Skeletal muscle tissue (tissue), 4 donors: ENCODE results near the gene EHMT1. TPM values are rescaled to one million over a fixed set of nuclear protein-coding genes. Genes with fewer than 3 reads are reported as not detected.

Experiments used
- H3K27ac ChIP-seq: one replicate; pipeline ENCODE4 v1.7.0; 2013; ENCODE audit warnings: mild to moderate bottlenecking, low read depth, low read length, inconsistent platforms
- H3K27me3 ChIP-seq, 3 donors: one replicate each; pipeline ENCODE4 v1.7.0; 2013; ENCODE audit warnings: low read length in 3 of 3; ENCODE audit not compliant: control insufficient read depth in 3 of 3, insufficient read depth in 3 of 3
- H3K36me3 ChIP-seq, 3 donors: one replicate each; pipeline ENCODE4 v1.7.0; 2013; ENCODE audit warnings: low read length in 3 of 3; ENCODE audit not compliant: control insufficient read depth in 3 of 3, insufficient read depth in 3 of 3
- H3K4me1 ChIP-seq, 3 donors: one replicate each; pipeline ENCODE4 v1.7.0; 2013; ENCODE audit warnings: low read length in 3 of 3, mild to moderate bottlenecking in 3 of 3; ENCODE audit not compliant: control insufficient read depth in 3 of 3, insufficient read depth in 3 of 3
- H3K4me3 ChIP-seq, 3 donors: one replicate each; pipeline ENCODE4 v1.7.0; 2013; ENCODE audit warnings: low read length in 3 of 3
- H3K9ac ChIP-seq, 3 donors: one replicate each; pipeline ENCODE4 v1.7.0; 2013; ENCODE audit warnings: low read length in 3 of 3, mild to moderate bottlenecking in 3 of 3, moderate library complexity in 2 of 3, low read depth in 1 of 3
- H3K9me3 ChIP-seq, 3 donors: one replicate each; pipeline ENCODE4 v1.7.0; 2013; ENCODE audit warnings: low read length in 3 of 3; ENCODE audit not compliant: control insufficient read depth in 3 of 3
- total RNA-seq: library from RNA; depleted of rRNA; stranded (reverse); fragments of >200 nt; gene quantifications from one replicate; pipeline ENCODE4 v1.2.3, GENCODE V29; 2014
- donor health status: Osteomylitis.

EHMT1 gene
- total RNA-seq, 1 donor from 2014 or later: 43.3 TPM

DNA sequence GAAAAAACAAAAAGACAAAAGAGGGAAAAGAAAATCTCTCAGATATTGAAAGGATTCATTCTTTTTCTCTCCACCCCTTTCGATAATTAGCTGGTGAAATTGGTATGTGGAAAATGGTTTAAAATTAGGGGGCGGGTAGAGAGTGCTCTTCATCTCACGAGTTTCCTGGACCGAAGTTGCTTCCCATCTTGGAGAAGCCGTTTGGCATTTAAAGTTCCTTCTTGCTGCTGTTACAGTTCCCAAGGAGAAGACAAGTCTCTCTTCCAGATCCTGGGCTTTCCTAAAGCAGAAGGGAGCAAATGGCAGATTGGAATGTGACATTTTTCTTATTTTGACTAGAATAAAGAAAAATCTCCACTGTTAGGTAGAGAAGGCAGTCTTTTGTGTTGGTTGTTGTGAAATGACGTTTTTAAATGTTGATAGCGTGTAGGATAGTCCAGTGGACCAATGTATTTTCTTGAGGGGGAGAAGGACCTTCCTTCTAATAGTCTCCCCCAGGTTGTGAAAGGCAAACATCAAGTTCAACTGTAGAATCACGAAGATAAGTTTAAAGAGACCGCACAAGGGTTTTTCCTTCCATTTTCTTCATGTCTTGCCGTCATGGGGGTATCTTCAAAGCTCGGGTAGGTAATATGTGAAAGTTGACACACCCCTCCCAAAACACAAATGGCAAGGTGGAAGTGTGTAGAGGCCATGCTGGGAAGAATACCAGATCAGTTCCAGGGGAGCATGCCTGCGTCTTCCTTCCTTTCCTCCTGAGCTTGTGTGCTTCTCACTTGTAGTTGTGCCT lies 77.5 kb downstream of the EHMT1 start:
- Histone ChIP-seq H3K9ac (no peak overlapping the region), H3K4me3 (no peak overlapping the region), H3K36me3 (no peaks in the 10 kb centered on the region), H3K27me3 (no peaks in the 10 kb centered on the region), H3K9me3 (no peaks in the 10 kb centered on the region), H3K4me1 (peaks cover 15 to 25% (median 15%) of the 10 kb centered on the region in 3 donors), H3K27ac (no peak overlapping the region)

DNA sequence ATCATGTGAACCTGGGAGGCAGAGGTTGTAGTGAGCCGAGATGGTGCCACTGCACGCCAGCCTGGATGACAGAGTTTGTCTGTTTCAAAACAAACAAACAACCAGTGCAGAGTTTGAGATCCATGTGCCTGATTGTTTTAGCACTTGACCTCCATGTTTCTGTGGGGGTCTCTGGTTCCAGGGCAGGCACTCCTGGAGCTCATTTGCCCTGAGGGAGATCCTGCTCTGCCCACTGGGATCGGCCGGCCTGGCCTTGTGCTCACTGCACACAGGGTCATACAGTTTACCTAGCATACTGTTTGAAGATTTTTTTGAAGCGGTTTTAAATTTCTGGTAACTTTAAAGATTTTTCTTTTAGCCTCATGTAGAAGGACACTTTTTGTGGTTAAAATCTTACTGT lies 78.4 kb downstream of the EHMT1 start:
- Histone ChIP-seq H3K9me3 (no peaks in the 10 kb centered on the region), H3K27ac (no peak overlapping the region), H3K4me1 (peaks cover 12 to 20% (median 12%) of the 10 kb centered on the region in 3 donors), H3K9ac (no peak overlapping the region), H3K36me3 (no peaks in the 10 kb centered on the region), H3K27me3 (no peaks in the 10 kb centered on the region), H3K4me3 (no peak overlapping the region)

DNA sequence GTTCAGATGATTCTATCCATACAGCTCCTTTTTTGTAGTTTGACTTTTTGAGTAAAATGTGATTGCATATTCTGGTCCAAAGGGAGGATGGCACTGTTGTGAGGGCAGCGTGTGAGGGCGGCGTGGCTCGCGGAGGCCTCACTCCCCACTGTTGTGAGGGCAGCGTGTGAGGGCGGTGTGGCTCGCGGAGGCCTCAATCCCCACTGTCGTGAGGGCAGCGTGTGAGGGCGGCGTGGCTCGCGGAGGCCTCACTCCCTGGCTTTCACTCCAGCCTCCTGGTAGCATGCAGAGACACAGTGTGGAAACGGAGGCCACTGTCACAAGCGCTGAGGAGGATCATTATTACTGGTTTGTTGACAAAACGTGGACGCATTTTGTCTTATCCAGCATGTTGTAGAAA lies 79.0 kb downstream of the EHMT1 start:
- no peak overlapping the region for H3K9ac ChIP-seq
- H3K4me3 ChIP-seq: no peak overlapping the region
- H3K27me3 ChIP-seq: no peaks in the 10 kb centered on the region
- H3K9me3 ChIP-seq: peaks cover 0 to 3% (median 0%) of the 10 kb centered on the region in 3 donors
- H3K36me3 ChIP-seq: no peaks in the 10 kb centered on the region
- H3K4me1 ChIP-seq: peaks cover 12 to 17% (median 12%) of the 10 kb centered on the region in 3 donors
- no peak overlapping the region for H3K27ac ChIP-seq

DNA sequence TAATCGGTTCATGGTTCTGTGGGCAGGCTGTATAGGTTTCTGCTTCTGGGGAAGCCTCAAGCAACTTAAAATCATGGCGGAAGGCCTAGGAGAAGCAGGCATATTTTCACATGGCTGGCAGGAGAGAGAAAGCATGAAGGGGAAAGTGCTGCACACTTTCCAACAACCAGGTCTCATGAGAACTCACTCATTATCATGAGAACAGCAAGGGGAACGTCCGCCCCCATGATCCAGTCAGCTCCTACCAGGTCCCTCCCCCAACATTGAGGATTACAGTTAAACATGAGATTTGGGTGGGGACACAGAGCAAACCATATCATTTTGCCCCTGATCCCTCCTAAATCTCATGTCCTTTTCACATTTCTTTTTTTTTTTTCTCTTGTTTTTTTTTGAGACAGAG lies 82.1 kb downstream of the EHMT1 start:
- no peak overlapping the region for H3K27ac ChIP-seq
- peaks cover 0 to 5% (median 2%) of the 10 kb centered on the region in 3 donors for H3K4me1 ChIP-seq
- no peaks in the 10 kb centered on the region for H3K27me3 ChIP-seq
- H3K9me3 ChIP-seq: peaks cover 0 to 3% (median 0%) of the 10 kb centered on the region in 3 donors
- peaks cover 0 to 2% (median 0%) of the 10 kb centered on the region in 3 donors for H3K36me3 ChIP-seq
- H3K4me3 ChIP-seq: no peak overlapping the region
- H3K9ac ChIP-seq: no peak overlapping the region

GRCh38 chr9:137702615-137703379 lies 84.0 kb downstream of the EHMT1 start:
- H3K36me3 ChIP-seq: peaks cover 0 to 2% (median 0%) of the 10 kb centered on the region in 3 donors
- H3K9me3 ChIP-seq: peaks cover 0 to 3% (median 0%) of the 10 kb centered on the region in 3 donors
- H3K4me3 ChIP-seq: no peak overlapping the region
- no peak overlapping the region for H3K9ac ChIP-seq
- no peak overlapping the region for H3K27ac ChIP-seq
- H3K4me1 ChIP-seq: peaks cover 0 to 5% (median 4%) of the 10 kb centered on the region in 3 donors
- no peaks in the 10 kb centered on the region for H3K27me3 ChIP-seq

GRCh38 chr9:137703842-137704508 lies 85.2 kb downstream of the EHMT1 start:
- H3K4me1 ChIP-seq: peaks cover 5 to 10% (median 5%) of the 10 kb centered on the region in 3 donors
- H3K9ac ChIP-seq: no peak overlapping the region
- no peaks in the 10 kb centered on the region for H3K27me3 ChIP-seq
- H3K27ac ChIP-seq: no peak overlapping the region
- H3K9me3 ChIP-seq: peaks cover 0 to 3% (median 0%) of the 10 kb centered on the region in 3 donors
- peaks cover 0 to 2% (median 0%) of the 10 kb centered on the region in 3 donors for H3K36me3 ChIP-seq
- no peak overlapping the region for H3K4me3 ChIP-seq

DNA sequence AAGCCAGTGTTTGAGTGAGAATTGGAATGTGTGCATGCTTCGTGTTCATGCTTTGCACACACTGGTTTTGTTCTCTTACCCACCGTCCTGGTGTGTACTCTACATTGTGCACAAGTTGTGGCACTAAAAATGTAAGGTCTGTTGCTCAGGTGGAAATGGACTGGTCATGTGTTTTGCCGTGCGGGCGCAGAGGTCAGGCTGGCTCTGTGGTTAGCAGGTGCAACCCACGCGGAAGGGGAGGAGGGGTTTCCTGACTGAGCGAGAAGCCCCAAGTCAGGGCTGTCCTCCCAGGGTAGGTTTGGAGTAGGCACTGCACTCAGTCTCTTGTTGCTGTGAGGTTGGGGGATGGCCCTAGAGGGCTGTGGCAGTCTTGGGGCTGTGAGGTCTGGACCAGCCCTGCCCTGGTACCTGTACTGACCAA lies 86.6 kb downstream of the EHMT1 start:
- H3K27ac ChIP-seq: no peak overlapping the region
- peaks cover 0 to 3% (median 0%) of the 10 kb centered on the region in 3 donors for H3K9me3 ChIP-seq
- no peak overlapping the region for H3K4me3 ChIP-seq
- peaks cover 5 to 10% (median 8%) of the 10 kb centered on the region in 3 donors for H3K4me1 ChIP-seq
- H3K9ac ChIP-seq: no peak overlapping the region
- peaks cover 0 to 2% (median 0%) of the 10 kb centered on the region in 3 donors for H3K36me3 ChIP-seq
- no peaks in the 10 kb centered on the region for H3K27me3 ChIP-seq

GRCh38 chr9:137705906-137706305 lies 87.1 kb downstream of the EHMT1 start:
- no peaks in the 10 kb centered on the region for H3K27me3 ChIP-seq
- no peak overlapping the region for H3K4me3 ChIP-seq
- H3K27ac ChIP-seq: no peak overlapping the region
- H3K4me1 ChIP-seq: peaks cover 5 to 12% (median 8%) of the 10 kb centered on the region in 3 donors
- H3K9ac ChIP-seq: no peak overlapping the region
- H3K9me3 ChIP-seq: peaks cover 0 to 3% (median 0%) of the 10 kb centered on the region in 3 donors
- H3K36me3 ChIP-seq: peaks cover 0 to 2% (median 1%) of the 10 kb centered on the region in 3 donors

DNA sequence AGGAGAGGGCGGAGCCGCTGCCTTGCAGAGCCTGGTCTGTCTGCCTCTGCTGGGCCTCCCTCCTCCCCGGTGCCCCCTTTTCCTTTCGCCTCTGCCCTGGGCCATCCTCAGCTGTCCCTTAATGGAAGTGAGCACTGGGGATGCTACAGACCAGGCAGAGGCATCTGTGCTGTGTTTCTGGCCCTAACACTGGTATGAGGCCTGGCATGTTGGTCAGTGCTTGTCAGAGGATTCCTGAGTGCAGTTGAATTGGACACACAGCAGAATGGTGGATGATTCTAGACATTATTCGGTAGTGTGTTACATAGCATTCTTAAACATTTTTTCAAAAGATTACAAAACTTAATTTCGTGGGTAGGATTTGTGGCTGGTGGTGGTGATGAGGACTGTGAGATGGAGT lies 88.6 kb downstream of the EHMT1 start:
- no peak overlapping the region for H3K27ac ChIP-seq
- no peak overlapping the region for H3K9ac ChIP-seq
- peaks cover 7 to 14% (median 11%) of the 10 kb centered on the region in 3 donors for H3K36me3 ChIP-seq
- H3K27me3 ChIP-seq: no peaks in the 10 kb centered on the region
- H3K4me1 ChIP-seq: peaks cover 5 to 12% (median 8%) of the 10 kb centered on the region in 3 donors
- peaks cover 0 to 3% (median 0%) of the 10 kb centered on the region in 3 donors for H3K9me3 ChIP-seq
- H3K4me3 ChIP-seq: no peak overlapping the region
